ENCODE measurements around the gene NEMP1.
A peak's percentile ranks its signal among the peaks of the same experiment; 100 is the strongest.

The NEMP1 gene

DNA sequence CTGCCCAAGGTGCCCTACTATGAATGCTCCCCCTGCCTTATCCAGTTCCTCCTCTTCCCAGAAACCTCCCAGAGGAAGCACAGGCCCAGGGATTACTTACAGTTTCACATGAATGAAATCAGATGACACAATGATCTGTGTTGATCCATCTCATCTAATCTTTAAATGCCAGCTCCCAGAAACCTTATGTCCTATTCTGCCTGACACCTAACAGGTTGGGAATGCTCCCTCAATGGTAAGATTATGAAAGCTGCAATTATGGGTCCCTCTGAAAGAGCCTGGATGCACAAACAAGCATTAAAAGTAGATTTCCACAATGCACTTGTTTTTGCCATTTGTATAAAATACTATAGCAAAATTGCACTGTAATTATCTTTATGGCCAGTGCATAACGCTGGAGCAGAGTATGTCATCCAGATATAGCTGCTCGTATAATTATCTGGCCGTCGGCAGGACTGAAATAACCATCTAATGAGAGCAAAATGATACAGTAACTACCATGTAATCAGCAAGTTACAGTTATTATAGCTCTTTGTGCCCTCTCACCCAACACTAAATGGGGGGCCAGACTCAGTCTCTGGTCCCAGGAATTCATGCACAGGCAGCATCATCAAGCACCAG lies 67.9 kb downstream of the NEMP1 start:
- WGBS, 2 donors (ENCODE audit: extremely low coverage in 2 of 2, insufficient read length in 2 of 2, insufficient replicate concordance in 1 of 2) = no CpG with 5 or more reads among the region's 4 CpGs
- no peak overlapping the region for H3K14ac ChIP-seq (ENCODE audit: low read length)
- DNase-seq (ENCODE audit: low spot score) = no peak
- no peak overlapping the region for H2BK120ac ChIP-seq (ENCODE audit: low read depth, low read length)
- H3K4me1 ChIP-seq (ENCODE audit: control insufficient read depth in 2 of 2, insufficient read depth in 1 of 2, low read depth in 1 of 2, low read length in 2 of 2) = peaks cover 0 to 8% of the 10 kb centered on the region in 2 donors
- H2BK12ac ChIP-seq (ENCODE audit: low read length) = no peak overlapping the region
- H3K36me3 ChIP-seq (replicated peaks in 1 of 2; ENCODE audit: control insufficient read depth in 2 of 2, insufficient read depth in 2 of 2, low read length in 2 of 2) = no peaks in the 10 kb centered on the region
- no peak overlapping the region for H3K9ac ChIP-seq (ENCODE audit: low read depth, low read length, poor library complexity)
- no peak overlapping the region for H4K91ac ChIP-seq (ENCODE audit: low read depth, low read length, poor library complexity)
- H3K4me2 ChIP-seq (ENCODE audit: insufficient read depth, low read length, poor library complexity, severe bottlenecking) = no peak overlapping the region
- no peak overlapping the region for H2BK5ac ChIP-seq (ENCODE audit: low read length)
- no peak overlapping the region for H3K27ac ChIP-seq (replicated peaks; ENCODE audit: low read length)
- H2AK5ac ChIP-seq (ENCODE audit: low read depth, low read length) = no peak overlapping the region
- no peak overlapping the region for H3K23ac ChIP-seq (ENCODE audit: low read depth, low read length, poor library complexity)
- peaks cover 3% of the 10 kb centered on the region for H3K79me1 ChIP-seq (ENCODE audit: low read depth, low read length)
- no peak overlapping the region for H3K18ac ChIP-seq (ENCODE audit: low read length)
- no peak overlapping the region for H4K8ac ChIP-seq (ENCODE audit: low read depth, low read length)
- no peak overlapping the region for H2AFZ ChIP-seq (ENCODE audit: low read length)
- H3K4me3 ChIP-seq (ENCODE audit: low read length in 2 of 2) = no peak overlapping the region
- H3K9me3 ChIP-seq (replicated peaks in 1 of 2; ENCODE audit: control insufficient read depth in 2 of 2, insufficient read depth in 1 of 2, low read depth in 1 of 2, low read length in 2 of 2) = no peaks in the 10 kb centered on the region
- H3K4ac ChIP-seq (ENCODE audit: low read length) = no peak overlapping the region
- H3K27me3 ChIP-seq (ENCODE audit: control insufficient read depth in 3 of 3, insufficient read depth in 3 of 3, low read depth in 1 of 3, low read length in 3 of 3) = peaks cover 0 to 47% (median 0%) of the 10 kb centered on the region in 3 experiments
- no peak overlapping the region for H2BK15ac ChIP-seq (ENCODE audit: low read length)

DNA sequence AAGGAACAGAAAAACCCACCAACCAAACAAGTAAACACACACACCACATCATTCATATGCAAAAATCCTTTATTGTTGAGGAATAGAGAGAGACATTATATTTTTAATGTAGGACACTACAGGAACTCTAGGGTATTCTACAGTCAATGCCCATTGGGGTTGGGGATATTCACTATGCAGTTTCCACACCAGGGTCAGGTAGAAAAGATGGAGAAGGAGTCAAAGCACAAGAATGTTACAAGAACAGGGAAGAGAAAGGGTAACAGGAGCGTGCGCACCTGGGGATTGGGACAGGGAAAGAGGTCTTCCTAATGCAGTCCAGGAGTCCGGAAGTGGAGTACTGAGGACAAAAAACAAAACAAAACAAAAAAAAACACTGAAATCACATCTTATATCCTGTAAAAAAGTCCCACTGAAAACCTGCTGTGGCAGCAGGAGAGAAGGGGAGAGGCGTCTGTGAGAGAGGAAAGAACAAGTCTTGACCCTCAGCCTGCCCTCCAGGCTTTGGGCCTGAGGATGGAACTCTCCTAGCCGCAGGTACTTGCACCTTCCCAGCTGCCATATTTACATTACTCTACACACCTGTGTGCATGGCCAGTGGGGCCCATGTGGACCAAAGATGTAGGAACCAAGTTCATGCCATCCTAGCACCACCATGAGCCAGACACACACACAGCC lies 68.5 kb downstream of the NEMP1 start:
- H3K79me1 ChIP-seq (ENCODE audit: low read depth, low read length) = peaks cover 5% of the 10 kb centered on the region
- no peak overlapping the region for H2BK15ac ChIP-seq (ENCODE audit: low read length)
- no peak overlapping the region for H3K4me2 ChIP-seq (ENCODE audit: insufficient read depth, low read length, poor library complexity, severe bottlenecking)
- WGBS, 2 donors (ENCODE audit: extremely low coverage in 2 of 2, insufficient read length in 2 of 2, insufficient replicate concordance in 1 of 2) = no CpG with 5 or more reads among the region's 5 CpGs
- H3K27ac ChIP-seq (replicated peaks; ENCODE audit: low read length) = no peak overlapping the region
- H3K18ac ChIP-seq (ENCODE audit: low read length) = no peak overlapping the region
- H3K14ac ChIP-seq (ENCODE audit: low read length) = no peak overlapping the region
- no peak overlapping the region for H4K8ac ChIP-seq (ENCODE audit: low read depth, low read length)
- H4K91ac ChIP-seq (ENCODE audit: low read depth, low read length, poor library complexity) = no peak overlapping the region
- H3K4me1 ChIP-seq (ENCODE audit: control insufficient read depth in 2 of 2, insufficient read depth in 1 of 2, low read depth in 1 of 2, low read length in 2 of 2) = peaks cover 0 to 13% of the 10 kb centered on the region in 2 donors
- peaks cover 0 to 40% (median 0%) of the 10 kb centered on the region in 3 experiments for H3K27me3 ChIP-seq (ENCODE audit: control insufficient read depth in 3 of 3, insufficient read depth in 3 of 3, low read depth in 1 of 3, low read length in 3 of 3)
- H3K9ac ChIP-seq (ENCODE audit: low read depth, low read length, poor library complexity) = no peak overlapping the region
- H2BK5ac ChIP-seq (ENCODE audit: low read length) = no peak overlapping the region
- H3K36me3 ChIP-seq (replicated peaks in 1 of 2; ENCODE audit: control insufficient read depth in 2 of 2, insufficient read depth in 2 of 2, low read length in 2 of 2) = peaks cover 0 to 2% of the 10 kb centered on the region in 2 donors
- H3K9me3 ChIP-seq (replicated peaks in 1 of 2; ENCODE audit: control insufficient read depth in 2 of 2, insufficient read depth in 1 of 2, low read depth in 1 of 2, low read length in 2 of 2) = no peaks in the 10 kb centered on the region
- H2AK5ac ChIP-seq (ENCODE audit: low read depth, low read length) = no peak overlapping the region
- H3K23ac ChIP-seq (ENCODE audit: low read depth, low read length, poor library complexity) = no peak overlapping the region
- no peak overlapping the region for H3K4me3 ChIP-seq (ENCODE audit: low read length in 2 of 2)
- no peak for DNase-seq (ENCODE audit: low spot score)
- no peak overlapping the region for H2BK120ac ChIP-seq (ENCODE audit: low read depth, low read length)
- H2AFZ ChIP-seq (ENCODE audit: low read length) = no peak overlapping the region
- no peak overlapping the region for H3K4ac ChIP-seq (ENCODE audit: low read length)
- H2BK12ac ChIP-seq (ENCODE audit: low read length) = no peak overlapping the region

DNA sequence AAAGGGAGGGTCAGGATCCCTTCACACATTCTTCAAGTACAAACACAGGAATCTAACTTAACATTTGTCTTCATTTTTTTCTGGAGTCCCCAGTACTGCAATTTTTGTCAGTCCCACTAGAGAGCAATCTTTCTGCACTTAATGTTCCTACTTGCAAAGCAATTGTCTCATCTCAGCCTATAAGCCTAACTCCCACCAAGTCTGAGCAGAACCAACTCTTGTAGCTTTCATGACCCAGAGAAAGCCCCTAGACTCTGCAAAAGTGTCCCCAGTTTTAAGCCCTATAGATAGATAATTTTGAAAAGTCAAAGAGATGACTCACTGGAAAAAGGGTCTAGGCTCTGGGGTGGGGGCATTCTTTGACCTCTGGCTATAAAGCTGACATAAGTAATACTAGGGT lies 70.4 kb downstream of the NEMP1 start:
- H3K9me3 ChIP-seq (replicated peaks in 1 of 2; ENCODE audit: control insufficient read depth in 2 of 2, insufficient read depth in 1 of 2, low read depth in 1 of 2, low read length in 2 of 2) = no peaks in the 10 kb centered on the region
- no peak overlapping the region for H2BK12ac ChIP-seq (ENCODE audit: low read length)
- peak overlapping the region; percentile 62 for H2AFZ ChIP-seq (ENCODE audit: low read length)
- no peak overlapping the region for H2BK5ac ChIP-seq (ENCODE audit: low read length)
- H3K4me2 ChIP-seq (ENCODE audit: insufficient read depth, low read length, poor library complexity, severe bottlenecking) = no peak overlapping the region
- DNase-seq (ENCODE audit: low spot score) = peak; percentile 23
- H3K18ac ChIP-seq (ENCODE audit: low read length) = no peak overlapping the region
- no peak overlapping the region for H4K91ac ChIP-seq (ENCODE audit: low read depth, low read length, poor library complexity)
- H3K27me3 ChIP-seq (ENCODE audit: control insufficient read depth in 3 of 3, insufficient read depth in 3 of 3, low read depth in 1 of 3, low read length in 3 of 3) = peaks cover 0 to 23% (median 0%) of the 10 kb centered on the region in 3 experiments
- peaks cover 0 to 13% of the 10 kb centered on the region in 2 donors for H3K4me1 ChIP-seq (ENCODE audit: control insufficient read depth in 2 of 2, insufficient read depth in 1 of 2, low read depth in 1 of 2, low read length in 2 of 2)
- H3K27ac ChIP-seq (replicated peaks; ENCODE audit: low read length) = no peak overlapping the region
- peaks cover 13 to 21% of the 10 kb centered on the region in 2 donors for H3K36me3 ChIP-seq (replicated peaks in 1 of 2; ENCODE audit: control insufficient read depth in 2 of 2, insufficient read depth in 2 of 2, low read length in 2 of 2)
- H2BK15ac ChIP-seq (ENCODE audit: low read length) = no peak overlapping the region
- H3K4ac ChIP-seq (ENCODE audit: low read length) = no peak overlapping the region
- H3K9ac ChIP-seq (ENCODE audit: low read depth, low read length, poor library complexity) = no peak overlapping the region
- H2BK120ac ChIP-seq (ENCODE audit: low read depth, low read length) = no peak overlapping the region
- H3K79me1 ChIP-seq (ENCODE audit: low read depth, low read length) = peaks cover 13% of the 10 kb centered on the region
- no peak overlapping the region for H3K14ac ChIP-seq (ENCODE audit: low read length)
- H2AK5ac ChIP-seq (ENCODE audit: low read depth, low read length) = no peak overlapping the region
- H4K8ac ChIP-seq (ENCODE audit: low read depth, low read length) = no peak overlapping the region
- H3K4me3 ChIP-seq (ENCODE audit: low read length in 2 of 2) = no peak overlapping the region
- no peak overlapping the region for H3K23ac ChIP-seq (ENCODE audit: low read depth, low read length, poor library complexity)

DNA sequence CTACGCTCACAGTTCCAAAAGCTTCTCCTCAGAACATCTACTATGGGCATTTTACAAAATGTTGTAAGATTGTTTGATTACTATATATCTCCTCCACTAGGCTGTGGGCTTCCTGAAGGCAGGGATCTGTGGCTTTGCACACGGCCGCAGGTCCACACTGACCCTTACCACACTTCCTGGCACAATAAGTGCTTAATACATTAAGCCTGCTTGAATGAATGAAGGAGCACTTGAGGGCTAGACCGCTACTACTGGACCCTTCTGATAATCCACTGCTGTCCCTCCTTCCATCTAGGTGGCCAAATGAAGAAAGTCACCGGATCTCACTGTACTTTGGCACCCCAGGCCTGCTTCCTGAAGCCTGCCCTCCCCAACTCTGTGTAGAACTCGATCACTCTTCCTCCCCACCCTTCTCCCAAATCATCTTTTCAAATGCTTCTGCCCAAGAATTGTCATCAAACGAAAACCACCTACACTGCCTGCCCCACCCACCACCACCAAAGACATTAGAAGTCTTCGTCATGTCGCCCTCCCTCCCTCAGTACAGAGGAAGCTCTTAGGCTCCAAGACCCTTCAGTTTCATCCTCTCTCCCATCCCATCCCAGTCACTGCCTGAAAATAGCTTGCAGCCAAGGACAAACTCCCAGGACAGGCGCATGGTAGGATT lies 71.6 kb downstream of the NEMP1 start:
- Histone ChIP-seq H3K18ac (ENCODE audit: low read length) (no peak overlapping the region), H3K9ac (ENCODE audit: low read depth, low read length, poor library complexity) (no peak overlapping the region), H4K91ac (ENCODE audit: low read depth, low read length, poor library complexity) (no peak overlapping the region), H3K79me1 (ENCODE audit: low read depth, low read length) (peaks cover 17% of the 10 kb centered on the region), H2AFZ (ENCODE audit: low read length) (peak overlapping the region; percentile 60), H4K8ac (ENCODE audit: low read depth, low read length) (no peak overlapping the region), H3K4me1 (ENCODE audit: control insufficient read depth in 2 of 2, insufficient read depth in 1 of 2, low read depth in 1 of 2, low read length in 2 of 2) (peaks cover 0 to 13% of the 10 kb centered on the region in 2 donors), H2BK120ac (ENCODE audit: low read depth, low read length) (no peak overlapping the region), H2AK5ac (ENCODE audit: low read depth, low read length) (no peak overlapping the region), H2BK5ac (ENCODE audit: low read length) (no peak overlapping the region), H3K36me3 (replicated peaks in 1 of 2; ENCODE audit: control insufficient read depth in 2 of 2, insufficient read depth in 2 of 2, low read length in 2 of 2) (peaks cover 25 to 33% of the 10 kb centered on the region in 2 donors), H3K4me2 (ENCODE audit: insufficient read depth, low read length, poor library complexity, severe bottlenecking) (peak overlapping the region; percentile 28), H3K4ac (ENCODE audit: low read length) (no peak overlapping the region), H2BK15ac (ENCODE audit: low read length) (no peak overlapping the region), H2BK12ac (ENCODE audit: low read length) (no peak overlapping the region), H3K27ac (replicated peaks; ENCODE audit: low read length) (no peak overlapping the region), H3K23ac (ENCODE audit: low read depth, low read length, poor library complexity) (no peak overlapping the region), H3K4me3 (ENCODE audit: low read length in 2 of 2) (peak overlapping the region in 1 of 2 donors; percentile 40), H3K27me3 (ENCODE audit: control insufficient read depth in 3 of 3, insufficient read depth in 3 of 3, low read depth in 1 of 3, low read length in 3 of 3) (peaks cover 0 to 13% (median 0%) of the 10 kb centered on the region in 3 experiments), H3K14ac (ENCODE audit: low read length) (no peak overlapping the region), H3K9me3 (replicated peaks in 1 of 2; ENCODE audit: control insufficient read depth in 2 of 2, insufficient read depth in 1 of 2, low read depth in 1 of 2, low read length in 2 of 2) (no peaks in the 10 kb centered on the region)
- DNase-seq (ENCODE audit: low spot score) = no peak
- WGBS, 2 donors (ENCODE audit: extremely low coverage in 2 of 2, insufficient read length in 2 of 2, insufficient replicate concordance in 1 of 2) = 100% methylated on average over 1 of the region's 10 CpGs; no CpG with 5 or more reads in 1 of the 2 donors
